Mucosa of descending colon (tissue), 3 donors: ENCODE data around the gene SH3BP4. TPM values are rescaled to one million over a fixed set of nuclear protein-coding genes. Genes with fewer than 3 reads are reported as not detected.

Experiments
- ATAC-seq: fragments of 200-7000 bp; cut with Tn5 transposase; one replicate; pipeline ENCODE4 v1.9.1; 2020; ENCODE audit warnings: mild to moderate bottlenecking, moderate library complexity
- DNase-seq, 3 donors: peaks; one replicate each; pipeline ENCODE4 v3.0.0-alpha.2; 2020
- H3K36me3 ChIP-seq: fragments of 200-600 bp; one replicate; pipeline ENCODE4 v1.8.0; 2021; ENCODE audit warnings: low read depth, mild to moderate bottlenecking
- H3K4me1 ChIP-seq: fragments of 200-600 bp; one replicate; pipeline ENCODE4 v1.8.0; 2021; ENCODE audit warnings: low read depth, mild to moderate bottlenecking
- H3K4me3 ChIP-seq: fragments of 200-600 bp; one replicate; pipeline ENCODE4 v1.8.0; 2021; ENCODE audit warnings: mild to moderate bottlenecking
- H3K9me3 ChIP-seq: fragments of 200-600 bp; one replicate; pipeline ENCODE4 v1.8.0; 2021; ENCODE audit warnings: mild to moderate bottlenecking
- CTCF ChIP-seq: fragments of 200-600 bp; IDR thresholded peaks from one replicate; pipeline ENCODE4 v1.8.0; 2022; ENCODE audit warnings: antibody characterized with exemption, mild to moderate bottlenecking
- intact Hi-C, 2 donors: fragments of 100-400 bp; cut with DNase I in 1 of 2; cut with micrococcal nuclease in 1 of 2; formaldehyde crosslinking; loops; one replicate each; pipeline versions ENCODE4 v1.11.0 to v1.11.1; 2022; cut with DNase I, micrococcal nuclease
- total RNA-seq, 3 donors: library from RNA; stranded (reverse); fragmentation: NEBNext Ultra II Directional in 2 of 3; extraction: Animal tissue kit (Norgen Biotek cat#: 25700) in 2 of 3; gene quantifications; one replicate each; pipeline versions ENCODE4 v1.2.1 to v1.2.4, GENCODE V29; 2021 to 2023
- donor health status: DM: no; HTN: no; CAD: no; lungs with moderate emphysema.
- donor health status: DM: no; HTN: no; CAD: no.
- donor health status: DM: no; HTN: yes; CAD: no.

Gene SH3BP4
- total RNA-seq, 3 donors from 2014 or later = 18.0 to 30.4 (median 29.6) TPM

- ATAC-seq (no peak), DNase-seq (no peak)
- Histone ChIP-seq H3K9me3 (no peaks in the 10 kb centered on the region), H3K4me1 (no peaks in the 10 kb centered on the region), H3K4me3 (no peak overlapping the region), H3K36me3 (no peaks in the 10 kb centered on the region)
- no peak for TF ChIP-seq CTCF
- intact Hi-C loops = no loop called here
Measured at GRCh38 chr2:234935311-234935710, 16.5 kb upstream of the SH3BP4 start.

- no peaks in the 10 kb centered on the region for H3K36me3 ChIP-seq
- DNase-seq = no peak
- no peak for ATAC-seq
- no peak overlapping the region for H3K4me3 ChIP-seq
- TF ChIP-seq CTCF = no peak
- intact Hi-C loops = no loop called here
- no peaks in the 10 kb centered on the region for H3K9me3 ChIP-seq
- H3K4me1 ChIP-seq = no peaks in the 10 kb centered on the region
Measured at GRCh38 chr2:234939576-234939975, 12.2 kb upstream of the SH3BP4 start.

DNA sequence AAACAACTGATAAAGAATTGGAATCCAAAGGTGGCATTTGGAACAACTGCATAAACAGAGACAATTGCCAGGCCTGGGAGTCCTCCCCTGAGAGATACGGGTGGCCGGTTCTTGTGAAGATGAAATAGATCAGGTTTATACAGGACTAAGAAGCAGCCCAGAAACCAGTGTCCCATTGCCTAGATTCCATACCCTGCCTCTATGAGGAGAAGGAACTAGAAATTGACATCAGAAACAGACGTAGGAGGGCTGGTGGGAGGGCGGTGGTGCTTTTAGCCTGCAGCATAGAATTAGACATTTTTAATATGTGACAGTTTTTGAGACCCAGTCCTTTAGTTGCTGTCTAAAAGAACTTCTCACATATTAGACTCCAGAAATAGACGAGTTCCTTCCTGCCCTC is 11.8 kb upstream of the SH3BP4 start:
- no peak overlapping the region for H3K4me3 ChIP-seq
- no peaks in the 10 kb centered on the region for H3K36me3 ChIP-seq
- TF ChIP-seq CTCF = no peak
- ATAC-seq (no peak), DNase-seq (no peak)
- no peaks in the 10 kb centered on the region for H3K4me1 ChIP-seq
- no peaks in the 10 kb centered on the region for H3K9me3 ChIP-seq
- intact Hi-C loops = no loop called here

DNA sequence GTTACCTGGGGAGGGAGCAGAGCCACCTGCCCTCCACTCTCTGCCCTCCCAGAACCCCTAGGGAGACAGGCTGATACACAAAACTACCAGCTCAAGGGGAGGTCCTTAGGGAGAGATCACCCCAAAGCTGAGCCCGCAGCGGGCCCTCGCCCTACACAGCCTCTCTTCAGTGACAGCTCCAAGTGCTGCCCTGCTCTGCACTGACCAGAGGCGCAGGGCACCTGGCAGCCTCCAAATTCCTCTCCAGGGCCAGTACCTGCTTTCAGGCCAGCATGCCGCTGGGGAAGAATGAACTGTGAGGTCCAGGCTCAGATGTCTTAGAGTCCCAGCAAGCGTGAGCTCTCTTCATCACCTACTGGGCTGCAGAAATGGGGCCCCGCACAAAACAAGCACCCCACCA is 11.3 kb upstream of the SH3BP4 start:
- Histone ChIP-seq H3K4me1 (no peaks in the 10 kb centered on the region), H3K36me3 (no peaks in the 10 kb centered on the region), H3K9me3 (no peaks in the 10 kb centered on the region), H3K4me3 (no peak overlapping the region)
- intact Hi-C loops = no loop called here
- no peak for TF ChIP-seq CTCF
- ATAC-seq (no peak), DNase-seq (no peak)

DNA sequence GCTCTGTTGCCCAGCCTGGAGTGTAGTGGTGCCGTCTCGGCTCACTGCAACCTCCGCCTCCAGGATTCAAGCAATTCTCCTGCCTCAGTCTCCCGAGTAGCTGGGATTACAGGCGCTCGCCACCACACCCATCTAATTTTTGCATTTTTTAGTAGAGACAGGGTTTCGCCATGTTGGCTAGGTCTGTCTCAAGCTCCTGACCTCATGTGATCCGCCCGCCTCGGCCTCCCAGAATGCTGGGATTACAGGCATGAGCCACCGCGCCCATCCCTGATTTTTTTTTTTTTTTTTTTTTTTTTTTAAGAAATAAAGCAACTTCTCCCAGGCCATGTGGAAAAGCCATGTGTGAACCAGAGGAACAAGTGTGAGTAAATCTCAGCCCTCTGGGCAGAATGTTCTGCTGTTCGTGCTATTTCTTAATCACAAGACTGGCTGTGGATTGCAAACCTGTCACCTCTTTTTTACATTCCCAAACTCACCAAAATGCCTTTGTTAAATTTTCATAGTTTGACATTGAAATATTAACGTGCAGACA is 6.4 kb upstream of the SH3BP4 start:
- ATAC-seq = no peak
- intact Hi-C loops = no loop called here

More for the DNA sequence above, 6.4 kb upstream of the SH3BP4 start:
- Histone ChIP-seq H3K4me1 (peaks cover 3% of the 10 kb centered on the region), H3K9me3 (no peaks in the 10 kb centered on the region), H3K36me3 (no peaks in the 10 kb centered on the region), H3K4me3 (no peak overlapping the region)
- no peak for DNase-seq
- no peak for TF ChIP-seq CTCF
